Neural progenitor cell (in vitro differentiated cells): Measurements from ENCODE around the gene PSMB2.

Source experiments
- CTCF ChIP-seq: fragments of 200-600 bp; sonication (generic); IDR thresholded peaks from 2 replicates; pipeline ENCODE4 v1.5.1; 2017; ENCODE audit warnings: antibody characterized with exemption, mild to moderate bottlenecking
- EZH2 ChIP-seq: fragments of 200-600 bp; sonication (generic); IDR thresholded peaks from 2 replicates; pipeline ENCODE4 v1.6.1; 2017; ENCODE audit warnings: antibody characterized with exemption, mild to moderate bottlenecking, moderate library complexity
- EZH2phosphoT487 ChIP-seq: fragments of 200-600 bp; sonication (generic); IDR thresholded peaks from 2 replicates; pipeline ENCODE4 v1.6.1; 2017; ENCODE audit warnings: antibody characterized with exemption

GRCh38 chr1:35555601-35556477 lies 85.5 kb downstream of the PSMB2 start:
- TF ChIP-seq CTCF: no peak
- no peak for TF ChIP-seq EZH2
- no peak for TF ChIP-seq EZH2phosphoT487
